HepG2 (cell line): ENCODE results near the gene CMIP. TPM values are rescaled to one million over a fixed set of nuclear protein-coding genes. Genes with fewer than 3 reads are reported as not detected.

ENCODE experiments used
- BCLAF1 ChIP-seq: fragments of 450-650 bp; IDR thresholded peaks from 2 replicates; pipeline ENCODE4 v1.6.1; 2017; ENCODE audit warnings: mild to moderate bottlenecking
- FOXO1 ChIP-seq: sonication (generic); formaldehyde crosslinking; IDR thresholded peaks from 2 replicates; pipeline ENCODE4 v1.4.0; 2020; ENCODE audit warnings: missing genetic modification reagents
- GATA4 ChIP-seq: sonication (generic); IDR thresholded peaks from 2 replicates; pipeline ENCODE4 v1.6.1; 2016; ENCODE audit warnings: antibody characterized with exemption, low read depth, borderline replicate concordance
- GMEB2 ChIP-seq: IDR thresholded peaks from 2 replicates; pipeline ENCODE4 v1.6.1; 2016; ENCODE audit warnings: missing biosample characterization, missing genetic modification reagents, low read depth
- SNAPC2 ChIP-seq: sonication (generic); formaldehyde crosslinking; IDR thresholded peaks from 2 replicates; pipeline ENCODE4 v1.8.1; 2022; ENCODE audit warnings: mild to moderate bottlenecking, missing genetic modification reagents
- TSC22D2 ChIP-seq: sonication (generic); formaldehyde crosslinking; IDR thresholded peaks from 2 replicates; pipeline ENCODE4 v1.5.1; 2020; ENCODE audit warnings: missing genetic modification reagents, mild to moderate bottlenecking, borderline replicate concordance
- ZBTB20 ChIP-seq: sonication (generic); formaldehyde crosslinking; IDR thresholded peaks from 2 replicates; pipeline ENCODE4 v1.8.1; 2023; ENCODE audit warnings: missing genetic modification reagents, low read depth, mild to moderate bottlenecking, borderline replicate concordance
- ZBTB40 ChIP-seq, 2 experiments: fragments of 450-650 bp in 1 of 2; sonication (generic) in 1 of 2; formaldehyde crosslinking in 1 of 2; IDR thresholded peaks; 2 replicates each; pipeline versions ENCODE4 v1.6.1 to v1.8.0; 2016 to 2022; ENCODE audit warnings: antibody characterized with exemption in 1 of 2, mild to moderate bottlenecking in 1 of 2, missing genetic modification reagents in 1 of 2
- ZNF446 ChIP-seq: sonication (generic); formaldehyde crosslinking; IDR thresholded peaks from 2 replicates; pipeline ENCODE4 v1.5.0; 2020; ENCODE audit warnings: mild to moderate bottlenecking, missing genetic modification reagents
- ZNF468 ChIP-seq: sonication (generic); formaldehyde crosslinking; IDR thresholded peaks from 2 replicates; pipeline ENCODE4 v1.8.0; 2022; ENCODE audit warnings: mild to moderate bottlenecking, moderate library complexity, missing genetic modification reagents
- polyA plus RNA-seq, 8 experiments: library from polyadenylated mRNA; depleted of rRNA in 3 of 8; stranded (reverse) in 7 of 8; unstranded in 1 of 8; fragments of >200 nt; fragmentation: Illumina TruSeq in 4 of 8; extraction: Trizol in 4 of 8; gene quantifications; 2 replicates each; pipeline versions ENCODE4 v1.2.1 to v1.2.3, GENCODE V29; 2011 to 2016; ENCODE audit warnings: low read depth in 4 of 8, missing spikeins in 1 of 8, mixed read lengths in 1 of 8; ENCODE audit not compliant: insufficient read depth in 1 of 8
- total RNA-seq, 5 experiments: library from RNA; depleted of rRNA; stranded (reverse); fragments of >200 nt; fragmentation: Illumina TruSeq; extraction: Trizol; gene quantifications; 2 replicates each; pipeline ENCODE4 v1.2.3, GENCODE V29; 2016; ENCODE audit warnings: low read depth in 1 of 5
- TF ChIP-seq, protein P1 (sequence below): fragments of 450-650 bp; IDR thresholded peaks from 2 replicates; pipeline ENCODE4 v1.6.1; 2016
- TF ChIP-seq, protein P2 (sequence below): IDR thresholded peaks from 2 replicates; pipeline ENCODE4 v1.6.1; 2016; ENCODE audit warnings: missing genetic modification reagents, missing compliant biosample characterization

CMIP gene
- total and polyA plus RNA-seq, 2 of the 13 experiments (the other 11 are each of a cell fraction or from before 2014, with no cell fraction given): 10.9 to 18.1 TPM

GRCh38 chr16:81447383-81448101 is 2.9 kb downstream of the CMIP start (continued):
- TF ChIP-seq, protein P1, sequence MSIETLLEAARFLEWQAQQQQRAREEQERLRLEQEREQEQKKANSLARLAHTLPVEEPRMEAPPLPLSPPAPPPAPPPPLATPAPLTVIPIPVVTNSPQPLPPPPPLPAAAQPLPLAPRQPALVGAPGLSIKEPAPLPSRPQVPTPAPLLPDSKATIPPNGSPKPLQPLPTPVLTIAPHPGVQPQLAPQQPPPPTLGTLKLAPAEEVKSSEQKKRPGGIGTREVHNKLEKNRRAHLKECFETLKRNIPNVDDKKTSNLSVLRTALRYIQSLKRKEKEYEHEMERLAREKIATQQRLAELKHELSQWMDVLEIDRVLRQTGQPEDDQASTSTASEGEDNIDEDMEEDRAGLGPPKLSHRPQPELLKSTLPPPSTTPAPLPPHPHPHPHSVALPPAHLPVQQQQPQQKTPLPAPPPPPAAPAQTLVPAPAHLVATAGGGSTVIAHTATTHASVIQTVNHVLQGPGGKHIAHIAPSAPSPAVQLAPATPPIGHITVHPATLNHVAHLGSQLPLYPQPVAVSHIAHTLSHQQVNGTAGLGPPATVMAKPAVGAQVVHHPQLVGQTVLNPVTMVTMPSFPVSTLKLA: no peak
- TF ChIP-seq GATA4: no peak
- no peak for TF ChIP-seq TSC22D2 (CRISPR knock-in tag)
- TF ChIP-seq, protein P2, sequence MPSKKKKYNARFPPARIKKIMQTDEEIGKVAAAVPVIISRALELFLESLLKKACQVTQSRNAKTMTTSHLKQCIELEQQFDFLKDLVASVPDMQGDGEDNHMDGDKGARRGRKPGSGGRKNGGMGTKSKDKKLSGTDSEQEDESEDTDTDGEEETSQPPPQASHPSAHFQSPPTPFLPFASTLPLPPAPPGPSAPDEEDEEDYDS: no peak; the same call in 1 of the 2 replicates
- peak; percentile 34; the same call in 1 of the 2 replicates for TF ChIP-seq FOXO1 (CRISPR knock-in tag)
- TF ChIP-seq ZBTB40 (IDR thresholded peaks at IDR 0.05): no peak
- TF ChIP-seq ZBTB40 (CRISPR knock-in tag; IDR thresholded peaks at IDR 0.05): peak; percentile 43; the same call in 1 of the 2 replicates
- TF ChIP-seq SNAPC2 (CRISPR knock-in tag): no peak
- TF ChIP-seq ZBTB20 (CRISPR knock-in tag): no peak
- TF ChIP-seq BCLAF1: no peak
- TF ChIP-seq ZNF446 (CRISPR knock-in tag): no peak; the same call in 1 of the 2 replicates
- no peak for TF ChIP-seq ZNF468 (CRISPR knock-in tag)
- TF ChIP-seq GMEB2: no peak
